HG03135 (cell line): Measurements from ENCODE around the gene MITF.

Experiments
- ATAC-seq: cut with Tn5 transposase; IDR thresholded peaks from one replicate; pipeline ENCODE4 v1.9.1; 2021; ENCODE audit warnings: mild to moderate bottlenecking, moderate library complexity; ENCODE audit not compliant: unreplicated experiment

The MITF gene

GRCh38 chr3:69724722-69725435 lies 14.4 kb upstream of the MITF start:
- ATAC-seq = no peak

- ATAC-seq = no peak
These were observed 13.2 kb upstream of the MITF start for GRCh38 chr3:69725994-69726571.

- no peak for ATAC-seq
These were observed 9.9 kb upstream of the MITF start for GRCh38 chr3:69729147-69729919.

- no peak for ATAC-seq
These were observed 8.2 kb upstream of the MITF start for GRCh38 chr3:69731080-69731479.

GRCh38 chr3:69735893-69736292 lies 3.4 kb upstream of the MITF start:
- no peak for ATAC-seq

GRCh38 chr3:69737392-69737791 lies 1.9 kb upstream of the MITF start:
- no peak for ATAC-seq

- ATAC-seq = no peak
These were observed 949 bp upstream of the MITF start for GRCh38 chr3:69738315-69738714.

- no peak for ATAC-seq
These were observed 433 bp upstream of the MITF start for GRCh38 chr3:69738859-69739203.

- ATAC-seq = no peak
These were observed 1.1 kb downstream of the MITF start for GRCh38 chr3:69740103-69741021.

GRCh38 chr3:69741032-69741767 lies 1.9 kb downstream of the MITF start:
- ATAC-seq = no peak

GRCh38 chr3:69742391-69742790 lies 3.1 kb downstream of the MITF start:
- ATAC-seq = no peak

- ATAC-seq = no peak
These were observed 5.0 kb downstream of the MITF start for GRCh38 chr3:69743975-69744906.

- no peak for ATAC-seq
These were observed 6.2 kb downstream of the MITF start for GRCh38 chr3:69745505-69745904.

- no peak for ATAC-seq
These were observed 6.9 kb downstream of the MITF start for GRCh38 chr3:69746119-69746518.

- no peak for ATAC-seq
These were observed 8.4 kb downstream of the MITF start for GRCh38 chr3:69747511-69748258.

- ATAC-seq = no peak
These were observed 9.2 kb downstream of the MITF start for GRCh38 chr3:69748503-69748902.

GRCh38 chr3:69749461-69749860 lies 10.2 kb downstream of the MITF start:
- no peak for ATAC-seq

- ATAC-seq = no peak
These were observed 11.3 kb downstream of the MITF start for GRCh38 chr3:69750549-69750948.

- no peak for ATAC-seq
These were observed 11.8 kb downstream of the MITF start for GRCh38 chr3:69751074-69751476.
